Measurements from ENCODE around the gene AKNA. TPM values are rescaled to one million over a fixed set of nuclear protein-coding genes. Genes with fewer than 3 reads are reported as not detected.

The AKNA gene
- total RNA-seq, 4 donors from 2014 or later = 10.5 to 27.1 (median 14.4) TPM

DNA sequence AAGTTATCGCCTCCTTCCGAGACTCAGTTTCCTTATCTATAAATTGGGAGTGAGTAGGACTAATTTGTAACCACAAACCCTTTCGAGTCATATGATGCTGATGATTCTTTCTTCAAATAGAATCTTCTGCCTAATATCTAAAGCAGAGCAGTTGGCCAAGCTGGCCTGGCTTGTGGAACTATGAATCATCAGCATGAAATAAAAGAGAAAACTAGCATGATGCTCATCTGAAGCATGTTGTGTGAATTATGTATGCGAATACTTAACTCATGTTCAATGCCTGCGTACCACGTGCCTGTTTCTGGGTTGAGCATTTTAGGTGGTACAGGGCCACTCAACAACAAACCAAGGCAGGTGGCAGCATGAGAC, 79.9 kb downstream of the AKNA start:
- no peak for DNase-seq (ENCODE audit: low spot score in 2 of 2)
- H3K4me3 ChIP-seq = no peak overlapping the region
- 86% methylated on average over 6 of the region's 6 CpGs for WGBS
- no peak for TF ChIP-seq POLR2AphosphoS5 (IDR thresholded peaks at IDR 0.05)
- TF ChIP-seq EP300 (IDR thresholded peaks at IDR 0.05) = no peak
- no peak for TF ChIP-seq POLR2A (IDR thresholded peaks at IDR 0.05)
- TF ChIP-seq CTCF (IDR thresholded peaks at IDR 0.05) = no peak
- H3K27me3 ChIP-seq = no peaks in the 10 kb centered on the region
- H3K27ac ChIP-seq = no peak overlapping the region
- peaks cover 10% of the 10 kb centered on the region for H3K36me3 ChIP-seq
- H3K9me3 ChIP-seq = no peaks in the 10 kb centered on the region
- no peaks in the 10 kb centered on the region for H3K4me1 ChIP-seq

DNA sequence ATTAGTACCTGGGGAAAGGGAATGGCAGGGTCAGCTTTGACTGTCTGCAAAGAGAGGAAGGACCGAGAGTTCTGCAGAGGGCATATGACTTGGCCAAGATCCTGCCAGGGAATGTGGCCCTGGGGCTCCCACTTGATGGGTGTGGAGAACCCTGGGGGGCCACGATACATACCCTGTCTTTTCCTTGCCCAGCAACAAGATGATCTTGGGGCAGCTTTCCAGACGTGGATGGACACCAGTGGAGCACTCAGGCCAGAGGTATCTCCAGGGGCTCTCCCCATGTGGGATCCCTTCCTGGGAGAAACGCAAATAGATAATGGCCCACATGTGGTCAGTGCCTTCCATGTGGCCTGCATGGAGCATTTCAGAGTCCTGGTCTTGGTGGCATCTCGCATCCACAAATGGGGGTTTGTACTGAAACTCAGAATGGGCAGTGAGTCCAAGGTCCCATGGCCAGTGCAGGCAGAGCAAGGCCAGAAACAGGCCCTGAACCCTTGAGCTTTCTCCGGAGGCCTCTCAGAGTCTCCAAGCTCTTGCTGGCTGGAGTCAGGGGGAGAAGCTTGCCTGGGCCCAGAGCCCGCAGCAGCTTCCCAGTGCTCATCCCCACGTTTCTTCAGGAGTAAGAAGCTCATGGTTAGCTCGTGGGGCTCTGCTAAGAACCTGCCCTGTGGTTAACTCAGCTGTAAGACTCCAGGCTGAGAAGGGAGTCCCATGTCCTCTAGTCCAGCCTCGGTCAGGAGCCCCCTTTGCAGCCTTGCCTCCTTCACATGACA, 83.2 kb downstream of the AKNA start:
- DNase-seq (ENCODE audit: low spot score in 2 of 2) = peak in 1 of 2 donors; percentile 57
- Histone ChIP-seq H3K4me3 (no peak overlapping the region), H3K4me1 (no peaks in the 10 kb centered on the region), H3K27ac (no peak overlapping the region), H3K9me3 (no peaks in the 10 kb centered on the region), H3K27me3 (no peaks in the 10 kb centered on the region), H3K36me3 (peaks cover 14% of the 10 kb centered on the region)
- TF ChIP-seq CTCF (IDR thresholded peaks at IDR 0.05) (no peak), POLR2AphosphoS5 (IDR thresholded peaks at IDR 0.05) (no peak), EP300 (IDR thresholded peaks at IDR 0.05) (no peak), POLR2A (IDR thresholded peaks at IDR 0.05) (no peak)
- 93% methylated on average over 8 of the region's 10 CpGs for WGBS

DNA sequence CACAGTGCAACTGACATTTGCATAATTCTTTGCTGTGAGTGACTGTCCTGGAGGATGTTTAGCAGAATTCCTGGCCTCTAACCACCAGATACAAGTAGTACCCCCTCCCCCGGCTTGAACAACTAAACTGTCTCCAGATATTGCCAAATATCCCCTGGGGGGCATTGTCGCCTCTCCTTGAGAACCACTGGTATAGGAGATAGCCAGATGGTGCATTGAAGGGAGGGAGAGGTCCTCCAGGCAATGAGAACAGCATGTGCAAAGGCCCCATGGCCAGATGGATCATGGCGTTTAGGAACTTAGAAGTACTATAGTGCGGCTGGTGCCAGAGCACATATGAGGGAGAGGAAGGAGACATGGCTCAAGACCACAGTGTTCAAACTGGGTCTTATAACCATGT, 83.8 kb downstream of the AKNA start:
- DNase-seq (ENCODE audit: low spot score in 2 of 2) = peak; percentile 21 to 52
- H3K4me1 ChIP-seq = no peaks in the 10 kb centered on the region
- no peaks in the 10 kb centered on the region for H3K27me3 ChIP-seq
- peaks cover 13% of the 10 kb centered on the region for H3K36me3 ChIP-seq
- no peak overlapping the region for H3K4me3 ChIP-seq
- no peaks in the 10 kb centered on the region for H3K9me3 ChIP-seq
- H3K27ac ChIP-seq = no peak overlapping the region
- TF ChIP-seq CTCF (IDR thresholded peaks at IDR 0.05) (no peak), POLR2AphosphoS5 (IDR thresholded peaks at IDR 0.05) (no peak), POLR2A (IDR thresholded peaks at IDR 0.05) (no peak), EP300 (IDR thresholded peaks at IDR 0.05) (no peak)
- 95% methylated on average over 4 of the region's 4 CpGs for WGBS

DNA sequence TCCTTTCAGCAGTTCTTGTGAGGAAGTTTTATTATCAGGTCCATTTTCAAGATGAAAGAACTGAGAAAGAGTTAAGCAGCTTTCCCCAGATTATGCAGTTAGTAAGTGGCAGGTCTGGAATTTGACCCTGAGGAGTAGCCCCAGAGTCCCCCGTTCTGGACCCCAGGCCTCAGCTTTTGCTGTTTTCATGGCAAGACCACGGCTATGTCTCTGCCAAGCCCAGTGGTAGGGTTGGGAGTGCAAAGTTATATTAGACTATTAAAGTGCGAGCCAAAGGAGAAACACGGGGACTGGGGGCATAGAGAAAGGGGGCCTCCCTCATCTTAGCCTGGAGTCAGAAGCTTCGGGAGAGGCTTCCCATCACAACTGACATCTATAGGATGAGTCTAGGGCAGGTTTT, 84.2 kb downstream of the AKNA start:
- no peaks in the 10 kb centered on the region for H3K9me3 ChIP-seq
- TF ChIP-seq POLR2A (IDR thresholded peaks at IDR 0.05) (no peak), CTCF (IDR thresholded peaks at IDR 0.05) (no peak), POLR2AphosphoS5 (IDR thresholded peaks at IDR 0.05) (no peak), EP300 (IDR thresholded peaks at IDR 0.05) (no peak)
- 93% methylated on average over 5 of the region's 5 CpGs for WGBS
- H3K36me3 ChIP-seq = peaks cover 14% of the 10 kb centered on the region
- no peak overlapping the region for H3K27ac ChIP-seq
- H3K4me3 ChIP-seq = no peak overlapping the region
- H3K27me3 ChIP-seq = no peaks in the 10 kb centered on the region
- peak in 1 of 2 donors; percentile 53 for DNase-seq (ENCODE audit: low spot score in 2 of 2)
- H3K4me1 ChIP-seq = no peaks in the 10 kb centered on the region

GRCh38 chr9:114302727-114303126, 85.1 kb downstream of the AKNA start:
- H3K4me1 ChIP-seq = no peaks in the 10 kb centered on the region
- H3K9me3 ChIP-seq = no peaks in the 10 kb centered on the region
- DNase-seq (ENCODE audit: low spot score in 2 of 2) = peak; percentile 25 to 40
- no peak overlapping the region for H3K27ac ChIP-seq
- H3K27me3 ChIP-seq = no peaks in the 10 kb centered on the region
- peaks cover 14% of the 10 kb centered on the region for H3K36me3 ChIP-seq
- TF ChIP-seq POLR2AphosphoS5 (IDR thresholded peaks at IDR 0.05) (no peak), EP300 (IDR thresholded peaks at IDR 0.05) (no peak), POLR2A (IDR thresholded peaks at IDR 0.05) (no peak), CTCF (IDR thresholded peaks at IDR 0.05) (no peak)
- WGBS = 70% methylated on average over 6 of the region's 6 CpGs
- no peak overlapping the region for H3K4me3 ChIP-seq
